GM19351 (cell line): Measurements from ENCODE around the gene NSUN5.
"Not testable (repeated sequence)": the region's sequence is repeated elsewhere in the genome, so short reads cannot be mapped to it uniquely, and the experiment has no call there.

Experiments
- ATAC-seq: cut with Tn5 transposase; IDR thresholded peaks from one replicate; pipeline ENCODE4 v1.9.1; 2021; ENCODE audit warnings: mild to moderate bottlenecking, moderate library complexity; ENCODE audit not compliant: unreplicated experiment

Gene NSUN5

GRCh38 chr7:73297706-73298105 lies 10.9 kb downstream of the NSUN5 start:
- not testable (repeated sequence) for ATAC-seq

- ATAC-seq, result not testable (repeated sequence)
Measured at GRCh38 chr7:73297235-73297634, 11.4 kb downstream of the NSUN5 start.

GRCh38 chr7:73277210-73277609 lies 31.4 kb downstream of the NSUN5 start:
- not testable (repeated sequence) for ATAC-seq

GRCh38 chr7:73267813-73268212 lies 40.8 kb downstream of the NSUN5 start:
- not testable (repeated sequence) for ATAC-seq

- peak; percentile 88 for ATAC-seq
Measured at GRCh38 chr7:73266719-73267368, 41.8 kb downstream of the NSUN5 start.

GRCh38 chr7:73262416-73262815 lies 46.2 kb downstream of the NSUN5 start:
- ATAC-seq, result not testable (repeated sequence)
